GM12878 (cell line): Measurements from ENCODE around the gene FAM217B. TPM values are rescaled to one million over a fixed set of nuclear protein-coding genes. Genes with fewer than 3 reads are reported as not detected.

Experiments used
- ATAC-seq: fragments of 200-7000 bp; cut with Tn5 transposase; 3 replicates; pipeline ENCODE4 v1.9.1; 2020; ENCODE audit warnings: mild to moderate bottlenecking, moderate library complexity
- BruUV-seq: library from RNA; stranded (reverse); fragments of 400-500 nt; replicated peaks from 2 replicates; lab custom pipeline; 2021; lab: Mats Ljungman, UMichigan
- CTCF ChIA-PET: fragments of 300-600 bp; sonication (Branson Sonifier 250); formaldehyde crosslinking; extraction: SDS; loops from one replicate; lab custom pipeline; 2021; ENCODE audit warnings: inconsistent platforms; lab: Yijun Ruan, JAX
- POLR2A ChIA-PET: fragments of 350-600 bp; formaldehyde crosslinking; extraction: SDS; loops from one replicate; lab custom pipeline; 2021; ENCODE audit warnings: inconsistent platforms; lab: Charles Lee
- RAD21 ChIA-PET: fragments of 300-600 bp; sonication (Branson Sonifier 250); formaldehyde crosslinking; loops from one replicate; lab custom pipeline; 2023; ENCODE audit warnings: antibody characterized with exemption; ENCODE audit not compliant: unreplicated experiment; lab: Charles Lee
- SMC1A ChIA-PET: fragments of 300-600 bp; sonication (Branson Sonifier 250); formaldehyde crosslinking; loops from one replicate; lab custom pipeline; 2023; ENCODE audit not compliant: unreplicated experiment, uncharacterized antibody; lab: Charles Lee
- DNase-seq: peaks from one replicate; pipeline ENCODE4 v3.0.0-alpha.2; 2011; ENCODE audit warnings: low read depth, low spot score
- FAIRE-seq: peaks from 3 replicates; lab custom pipeline; 2011; peaks lifted over from hg19 to GRCh38; lab: Jason Lieb, UNC
- H2AFZ ChIP-seq: 2 replicates; pipeline ENCODE4 v1.6.0; 2011; ENCODE audit warnings: low read depth, low read length, control low read depth; ENCODE audit not compliant: control insufficient read depth
- H3K27ac ChIP-seq: 2 replicates; pipeline ENCODE4 v1.5.1; 2011; ENCODE audit warnings: control low read depth; ENCODE audit not compliant: control insufficient read depth, insufficient read depth
- H3K27me3 ChIP-seq, 2 experiments: replicated peaks in 1 of 2; 2 replicates each; pipeline versions ENCODE4 v1.6.0 to v1.6.1; 2011; ENCODE audit warnings: low read length in 1 of 2; ENCODE audit not compliant: control insufficient read depth in 2 of 2, insufficient read depth in 2 of 2
- H3K36me3 ChIP-seq, 2 experiments: 2 replicates each; pipeline ENCODE4 v1.5.1; 2011; ENCODE audit warnings: low read length in 1 of 2; ENCODE audit not compliant: control insufficient read depth in 2 of 2, insufficient read depth in 2 of 2
- H3K4me1 ChIP-seq: 2 replicates; pipeline ENCODE4 v1.6.1; 2011; ENCODE audit warnings: mild to moderate bottlenecking, low read length, moderate library complexity, mixed read lengths; ENCODE audit not compliant: control insufficient read depth, insufficient read depth
- H3K4me2 ChIP-seq: 2 replicates; pipeline ENCODE4 v1.6.0; 2011; ENCODE audit warnings: control low read depth; ENCODE audit not compliant: control insufficient read depth, insufficient read depth
- H3K4me3 ChIP-seq: fragments of 200-600 bp; sonication (generic); 2 replicates; pipeline ENCODE4 v1.5.1; 2016
- H3K79me2 ChIP-seq: 2 replicates; pipeline ENCODE4 v1.6.0; 2011; ENCODE audit warnings: low read length; ENCODE audit not compliant: control insufficient read depth, insufficient read depth
- H3K9ac ChIP-seq: 2 replicates; pipeline ENCODE4 v1.8.0; 2011; ENCODE audit warnings: low read length, control low read depth, mixed read lengths; ENCODE audit not compliant: control insufficient read depth, insufficient read depth
- H3K9me3 ChIP-seq: replicated peaks from 3 replicates; pipeline ENCODE4 v1.5.1; 2011; ENCODE audit warnings: mild to moderate bottlenecking, low read length; ENCODE audit not compliant: control insufficient read depth, insufficient read depth
- H4K20me1 ChIP-seq: 2 replicates; pipeline ENCODE4 v1.6.0; 2011; ENCODE audit not compliant: control insufficient read depth, insufficient read depth
- CBFB ChIP-seq: IDR thresholded peaks from 2 replicates; pipeline ENCODE4 v1.6.1; 2016; ENCODE audit warnings: antibody characterized with exemption, low read depth
- CBX3 ChIP-seq: fragments of 200-600 bp; sonication (generic); IDR thresholded peaks from 2 replicates; pipeline ENCODE4 v1.6.1; 2016; ENCODE audit warnings: low read depth, borderline replicate concordance
- ESRRA ChIP-seq: IDR thresholded peaks from 2 replicates; pipeline ENCODE4 v1.6.1; 2012; ENCODE audit warnings: mild to moderate bottlenecking, low read length, improper control_type of control experiment
- GATAD2B ChIP-seq: fragments of 450-650 bp; conservative IDR thresholded peaks from 2 replicates; pipeline ENCODE4 v1.6.1; 2017; ENCODE audit warnings: low read depth, mild to moderate bottlenecking, moderate library complexity
- HDGF ChIP-seq: fragments of 450-650 bp; IDR thresholded peaks from 2 replicates; pipeline ENCODE4 v1.6.1; 2016; ENCODE audit warnings: antibody characterized with exemption
- IRF4 ChIP-seq: IDR thresholded peaks from 2 replicates; pipeline ENCODE4 v1.6.1; 2011; ENCODE audit warnings: low read depth, low read length
- YY1 ChIP-seq: IDR thresholded peaks from 2 replicates; pipeline ENCODE4 v1.6.1; 2011; ENCODE audit warnings: low read depth, mild to moderate bottlenecking, low read length
- WGBS: methylation state at CpG from one replicate; pipeline ENCODE4 v1.1.6; 2016; ENCODE audit warnings: low lambda C conversion rate; ENCODE audit not compliant: insufficient replicate concordance, insufficient coverage; ENCODE audit errors: missing lambda C conversion rate; 5-methylcytosine and 5-hydroxymethylcytosine counted together
- in situ Hi-C: fragments of 300-500 bp; cut with MboI; formaldehyde crosslinking; loops from 9 replicates; pipeline ENCODE4 v1.14.3; 2018; ENCODE audit warnings: mixed read lengths
- intact Hi-C: fragments of 100-400 bp; cut with micrococcal nuclease; formaldehyde crosslinking; loops from one replicate; pipeline ENCODE4 v1.14.2; 2022; ENCODE audit not compliant: unreplicated experiment
- polyA plus RNA-seq, 11 experiments: library from polyadenylated mRNA; depleted of rRNA in 4 of 11; unstranded in 6 of 11; stranded (reverse) in 5 of 11; fragments of >200 nt; fragmentation: Nextera tagmentation in 4 of 11; fragmentation: Illumina TruSeq in 1 of 11; extraction: Ambion mirVana in 4 of 11; extraction: Trizol in 1 of 11; gene quantifications; 1 replicate in 1 of 11; 2 replicates in 10 of 11; pipeline versions ENCODE4 v1.2.1 to v1.2.3, GENCODE V29; 2011 to 2016; ENCODE audit warnings: inconsistent platforms in 2 of 11, missing spikeins in 2 of 11, low read depth in 1 of 11
- total RNA-seq, 4 experiments: library from RNA; depleted of rRNA in 3 of 4; stranded (reverse); fragments of >200 nt in 3 of 4; fragmentation: Illumina TruSeq in 1 of 4; extraction: Trizol in 1 of 4; gene quantifications; 2 replicates each; pipeline versions ENCODE4 v1.2.1 to v1.2.3, GENCODE V29; 2013 to 2021
- TF ChIP-seq, protein P1 (sequence below): IDR thresholded peaks from 2 replicates; pipeline ENCODE4 v1.6.1; 2011; ENCODE audit warnings: low read depth, low read length, improper control_type of control experiment, borderline replicate concordance
- TF ChIP-seq, protein P2 (sequence below): fragments of 150-350 bp; IDR thresholded peaks from 2 replicates; pipeline ENCODE4 v1.6.1; 2014; ENCODE audit warnings: mild to moderate bottlenecking, low read depth, low read length

FAM217B gene
- total and polyA plus RNA-seq, 10 of the 15 experiments (the other 5 are each of a cell fraction or from before 2014, with no cell fraction given): 6.3 to 18.3 (median 10.6) TPM

DNA sequence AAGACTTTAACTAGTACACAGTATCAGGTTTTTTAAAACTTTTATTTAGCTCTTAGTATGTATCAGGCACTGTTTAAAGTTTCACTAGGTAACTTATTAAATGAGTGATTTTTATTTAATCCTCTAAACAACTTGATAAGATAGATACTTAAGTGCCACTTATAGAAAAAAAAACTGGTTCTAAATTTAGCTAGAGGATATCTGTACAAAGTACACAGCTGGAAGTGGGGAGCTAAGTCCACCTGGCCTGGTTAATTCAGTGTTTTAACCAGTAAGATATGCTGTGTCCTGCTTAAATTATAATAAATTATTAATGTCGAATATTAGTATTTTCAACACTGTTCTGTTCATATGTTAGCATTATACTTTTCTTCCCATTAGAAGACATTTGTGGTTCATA lies 44.3 kb upstream of the FAM217B start (continued):
- TF ChIP-seq GATAD2B (no peak), IRF4 (no peak), YY1 (no peak), CBX3 (no peak), HDGF (no peak), CBFB (no peak)
- TF ChIP-seq, protein P1, sequence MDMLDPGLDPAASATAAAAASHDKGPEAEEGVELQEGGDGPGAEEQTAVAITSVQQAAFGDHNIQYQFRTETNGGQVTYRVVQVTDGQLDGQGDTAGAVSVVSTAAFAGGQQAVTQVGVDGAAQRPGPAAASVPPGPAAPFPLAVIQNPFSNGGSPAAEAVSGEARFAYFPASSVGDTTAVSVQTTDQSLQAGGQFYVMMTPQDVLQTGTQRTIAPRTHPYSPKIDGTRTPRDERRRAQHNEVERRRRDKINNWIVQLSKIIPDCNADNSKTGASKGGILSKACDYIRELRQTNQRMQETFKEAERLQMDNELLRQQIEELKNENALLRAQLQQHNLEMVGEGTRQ: no peak

DNA sequence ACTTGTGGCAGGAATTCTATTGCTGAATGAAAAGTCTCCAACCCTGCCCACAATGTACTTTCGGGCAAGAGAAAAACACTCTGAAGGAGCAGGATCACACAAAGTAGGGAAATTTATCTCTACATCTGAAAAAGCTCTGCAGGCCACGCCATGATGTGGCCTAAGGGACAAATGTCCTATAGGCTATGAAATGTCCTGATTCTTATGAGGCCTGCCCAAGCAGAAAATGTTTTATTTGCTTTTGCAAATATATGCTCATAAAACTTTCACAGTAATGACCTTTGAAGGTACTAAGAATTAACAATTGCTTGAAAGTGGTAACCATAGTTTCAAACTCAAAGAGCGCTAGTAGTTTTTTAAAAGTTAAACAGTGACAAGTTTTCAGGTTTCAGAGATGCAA lies 37.7 kb upstream of the FAM217B start:
- in situ Hi-C loops: no loop called here
- ATAC-seq: no peak
- intact Hi-C loops: no loop called here
- Histone ChIP-seq H3K4me3 (no peak overlapping the region), H2AFZ (no peak overlapping the region), H3K9me3 (no peaks in the 10 kb centered on the region), H3K9ac (no peak overlapping the region), H3K36me3 (no peaks in the 10 kb centered on the region), H3K4me1 (no peaks in the 10 kb centered on the region), H4K20me1 (no peaks in the 10 kb centered on the region), H3K4me2 (no peak overlapping the region), H3K27me3 (no peaks in the 10 kb centered on the region), H3K27ac (no peak overlapping the region), H3K79me2 (no peaks in the 10 kb centered on the region)
- no peak for TF ChIP-seq ESRRA
- TF ChIP-seq, protein P2, sequence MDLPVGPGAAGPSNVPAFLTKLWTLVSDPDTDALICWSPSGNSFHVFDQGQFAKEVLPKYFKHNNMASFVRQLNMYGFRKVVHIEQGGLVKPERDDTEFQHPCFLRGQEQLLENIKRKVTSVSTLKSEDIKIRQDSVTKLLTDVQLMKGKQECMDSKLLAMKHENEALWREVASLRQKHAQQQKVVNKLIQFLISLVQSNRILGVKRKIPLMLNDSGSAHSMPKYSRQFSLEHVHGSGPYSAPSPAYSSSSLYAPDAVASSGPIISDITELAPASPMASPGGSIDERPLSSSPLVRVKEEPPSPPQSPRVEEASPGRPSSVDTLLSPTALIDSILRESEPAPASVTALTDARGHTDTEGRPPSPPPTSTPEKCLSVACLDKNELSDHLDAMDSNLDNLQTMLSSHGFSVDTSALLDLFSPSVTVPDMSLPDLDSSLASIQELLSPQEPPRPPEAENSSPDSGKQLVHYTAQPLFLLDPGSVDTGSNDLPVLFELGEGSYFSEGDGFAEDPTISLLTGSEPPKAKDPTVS: no peak
- POLR2A ChIA-PET: no interaction called here
- WGBS: 56% methylated on average over 3 of the region's 3 CpGs
- CTCF ChIA-PET: no interaction called here
- no peak for DNase-seq
- BruUV-seq: no TSS peak
- RAD21 ChIA-PET: no interaction called here
- FAIRE-seq: no peak
- SMC1A ChIA-PET: interaction anchor here (1.4 kb wide), 1 partner anchor 11 kb away, joined by 3 read pairs; no protein-coding TSS in a partner anchor
